ENCODE data around the gene SNX13. TPM values are rescaled to one million over a fixed set of nuclear protein-coding genes. Genes with fewer than 3 reads are reported as not detected.

The SNX13 gene
- total RNA-seq, 2 donors from 2014 or later: 29.2 to 29.6 TPM

DNA sequence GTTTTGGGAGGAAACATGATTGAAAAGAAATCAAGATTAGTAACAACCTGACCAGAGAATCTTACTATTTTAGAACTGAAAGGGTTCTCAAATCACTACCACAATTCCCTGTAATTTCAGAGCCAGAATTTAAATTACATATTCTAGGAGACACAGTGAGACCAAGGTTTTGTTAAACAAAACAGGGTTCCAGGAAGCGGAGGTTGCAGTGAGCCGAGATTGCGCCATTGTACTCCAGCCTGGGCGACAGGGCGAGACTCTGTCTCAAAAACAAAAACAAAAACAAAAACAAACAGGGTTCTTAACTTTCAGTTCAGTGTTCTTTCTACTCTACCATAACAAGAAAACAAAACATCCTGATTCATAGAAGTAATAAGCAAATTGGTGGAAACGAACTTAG lies 57.6 kb downstream of the SNX13 start:
- no peaks in the 10 kb centered on the region for H3K9me3 ChIP-seq (ENCODE audit: control insufficient read depth, low read length, poor library complexity, severe bottlenecking)
- DNase-seq (no peak), ATAC-seq (no peak)
- Mint-ChIP-seq H3K27ac (no peak overlapping the region), H3K36me3 (ENCODE audit: low read depth) (peaks cover 14% of the 10 kb centered on the region), H3K4me3 (no peak overlapping the region), H3K27me3 (no peaks in the 10 kb centered on the region), H3K4me1 (peaks cover 10% of the 10 kb centered on the region)

DNA sequence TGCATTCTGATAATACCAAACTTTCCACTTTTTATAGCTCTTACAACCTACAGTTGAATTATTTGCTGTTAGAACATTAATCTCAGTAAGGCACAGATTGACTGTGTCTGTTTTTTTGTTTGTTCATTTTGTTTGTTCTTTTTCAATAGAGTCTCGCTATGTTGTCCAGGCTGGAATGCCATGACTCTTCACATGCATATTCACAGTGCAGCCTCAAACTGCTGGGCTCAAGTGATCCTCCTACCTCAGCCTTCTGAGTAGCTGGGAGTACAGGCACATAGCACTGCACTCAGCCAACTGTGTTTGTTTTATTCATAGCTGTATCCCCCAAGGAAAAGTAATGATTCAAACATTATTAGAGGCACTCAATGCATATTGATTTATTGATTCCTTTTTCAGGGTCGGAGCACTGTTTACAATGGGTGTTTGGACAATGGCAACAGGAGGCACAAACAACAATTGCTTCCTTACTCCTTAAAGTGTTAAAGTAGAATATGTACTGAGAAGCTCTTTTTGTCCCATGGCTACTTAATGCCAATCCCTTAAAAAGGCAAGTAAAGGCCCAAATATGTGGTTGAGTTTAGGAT lies 61.1 kb downstream of the SNX13 start:
- H3K4me3 Mint-ChIP-seq: no peak overlapping the region
- peak overlapping the region; percentile 53 for H3K27ac Mint-ChIP-seq
- peaks cover 14% of the 10 kb centered on the region for H3K36me3 Mint-ChIP-seq (ENCODE audit: low read depth)
- ATAC-seq (no peak), DNase-seq (no peak)
- H3K27me3 Mint-ChIP-seq: no peaks in the 10 kb centered on the region
- peaks cover 10% of the 10 kb centered on the region for H3K4me1 Mint-ChIP-seq
- H3K9me3 ChIP-seq (ENCODE audit: control insufficient read depth, low read length, poor library complexity, severe bottlenecking): no peaks in the 10 kb centered on the region

DNA sequence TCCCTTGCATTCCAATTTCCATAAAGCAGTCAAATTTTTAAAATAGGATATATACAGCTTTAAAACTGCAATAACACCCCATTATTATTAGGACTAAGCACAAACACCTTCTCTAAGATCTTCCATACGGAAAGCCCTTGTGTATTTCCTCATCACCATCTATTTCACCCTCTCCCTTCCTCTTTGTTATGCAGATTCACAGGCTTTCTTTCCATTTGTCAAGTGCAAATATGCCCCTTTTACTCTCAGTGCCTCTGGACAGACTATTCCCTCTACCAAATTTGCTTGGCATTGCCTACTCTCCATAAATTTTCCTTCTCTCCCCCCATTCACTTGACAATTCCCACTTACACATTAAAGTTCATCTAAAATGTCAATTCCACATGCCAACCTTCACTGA lies 61.7 kb downstream of the SNX13 start:
- Mint-ChIP-seq H3K27ac (peak overlapping the region; percentile 53), H3K4me1 (peaks cover 10% of the 10 kb centered on the region), H3K36me3 (ENCODE audit: low read depth) (peaks cover 14% of the 10 kb centered on the region), H3K4me3 (no peak overlapping the region), H3K27me3 (no peaks in the 10 kb centered on the region)
- H3K9me3 ChIP-seq (ENCODE audit: control insufficient read depth, low read length, poor library complexity, severe bottlenecking): no peaks in the 10 kb centered on the region
- ATAC-seq (no peak), DNase-seq (no peak)

DNA sequence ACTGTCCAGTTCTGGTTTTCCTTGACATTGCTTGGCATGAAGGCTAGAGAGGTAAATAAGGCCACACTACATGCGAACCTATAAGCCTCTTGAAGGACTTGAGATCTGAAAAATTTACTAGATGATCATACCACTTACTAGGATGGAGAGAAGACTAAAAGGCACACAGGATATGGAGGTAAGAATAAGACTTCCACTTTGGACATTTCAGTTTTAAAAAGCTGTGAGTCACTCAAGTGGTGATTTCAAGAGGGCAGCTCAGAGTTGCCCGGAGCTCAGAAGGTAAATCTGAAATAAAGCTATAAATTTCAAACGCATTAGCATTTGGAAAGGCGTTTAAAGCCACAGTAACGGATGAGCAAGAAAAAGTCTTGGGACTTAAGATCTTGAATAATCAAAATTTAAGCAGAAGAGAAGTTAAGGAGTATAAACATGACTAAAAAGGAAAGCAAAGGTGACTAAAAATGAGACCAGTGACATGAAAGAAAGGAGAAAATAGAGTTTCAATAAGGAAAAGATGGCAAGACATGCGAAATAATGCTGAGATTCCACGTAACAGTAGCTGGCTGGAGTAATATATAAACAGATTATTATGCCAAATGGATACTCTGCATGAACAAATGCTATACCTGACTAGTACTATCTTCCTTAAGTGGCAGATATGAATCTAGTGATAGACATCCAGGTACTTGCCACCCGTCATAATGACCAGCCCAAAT lies 68.3 kb downstream of the SNX13 start:
- H3K27me3 Mint-ChIP-seq: no peaks in the 10 kb centered on the region
- peaks cover 2% of the 10 kb centered on the region for H3K4me1 Mint-ChIP-seq
- H3K4me3 Mint-ChIP-seq: no peak overlapping the region
- H3K9me3 ChIP-seq (ENCODE audit: control insufficient read depth, low read length, poor library complexity, severe bottlenecking): no peaks in the 10 kb centered on the region
- H3K27ac Mint-ChIP-seq: no peak overlapping the region
- ATAC-seq (no peak), DNase-seq (no peak)
- H3K36me3 Mint-ChIP-seq (ENCODE audit: low read depth): peaks cover 7% of the 10 kb centered on the region

DNA sequence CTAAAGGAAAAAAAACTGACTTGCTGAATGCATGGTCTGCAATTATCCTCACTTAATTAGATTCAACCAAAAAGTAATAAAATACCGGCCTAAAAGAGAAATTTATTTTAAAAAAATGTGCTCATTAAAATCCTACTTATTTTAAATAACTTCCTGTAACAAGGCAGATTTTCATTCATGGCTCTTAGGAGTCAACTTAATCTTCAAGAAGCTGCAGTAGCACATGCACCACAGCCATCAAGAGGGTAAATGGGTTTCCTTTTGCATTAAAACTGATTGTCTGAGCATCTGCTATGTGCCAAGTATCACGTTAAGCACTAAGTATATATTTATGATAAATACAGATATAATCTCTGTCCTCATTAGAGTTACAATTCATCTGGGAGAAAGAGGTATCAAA lies 69.9 kb downstream of the SNX13 start:
- no peak for DNase-seq
- Mint-ChIP-seq H3K4me1 (peaks cover 2% of the 10 kb centered on the region), H3K27me3 (no peaks in the 10 kb centered on the region), H3K36me3 (ENCODE audit: low read depth) (peaks cover 11% of the 10 kb centered on the region), H3K4me3 (no peak overlapping the region), H3K27ac (no peak overlapping the region)
- no peak for ATAC-seq
- H3K9me3 ChIP-seq (ENCODE audit: control insufficient read depth, low read length, poor library complexity, severe bottlenecking): no peaks in the 10 kb centered on the region

DNA sequence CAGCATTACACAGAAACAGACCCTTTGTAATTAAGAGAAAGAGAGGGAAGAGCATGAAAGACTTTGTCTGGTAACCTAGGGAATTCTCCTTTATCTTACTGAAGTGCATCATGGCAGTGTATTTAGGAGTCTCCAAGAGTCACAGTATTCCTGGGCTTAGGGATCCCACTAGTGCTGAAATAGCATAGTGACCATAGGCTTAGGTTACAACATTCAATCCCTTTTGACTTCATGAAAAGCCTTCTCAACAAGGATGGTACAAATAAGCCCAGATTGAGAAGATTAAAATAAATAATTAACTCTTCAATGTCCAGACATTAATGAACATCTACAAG lies 76.5 kb downstream of the SNX13 start:
- DNase-seq (no peak), ATAC-seq (no peak)
- H3K4me1 Mint-ChIP-seq: peaks cover 9% of the 10 kb centered on the region
- no peak overlapping the region for H3K4me3 Mint-ChIP-seq
- H3K27me3 Mint-ChIP-seq: no peaks in the 10 kb centered on the region
- no peaks in the 10 kb centered on the region for H3K9me3 ChIP-seq (ENCODE audit: control insufficient read depth, low read length, poor library complexity, severe bottlenecking)
- H3K27ac Mint-ChIP-seq: no peak overlapping the region
- H3K36me3 Mint-ChIP-seq (ENCODE audit: low read depth): peaks cover 12% of the 10 kb centered on the region

DNA sequence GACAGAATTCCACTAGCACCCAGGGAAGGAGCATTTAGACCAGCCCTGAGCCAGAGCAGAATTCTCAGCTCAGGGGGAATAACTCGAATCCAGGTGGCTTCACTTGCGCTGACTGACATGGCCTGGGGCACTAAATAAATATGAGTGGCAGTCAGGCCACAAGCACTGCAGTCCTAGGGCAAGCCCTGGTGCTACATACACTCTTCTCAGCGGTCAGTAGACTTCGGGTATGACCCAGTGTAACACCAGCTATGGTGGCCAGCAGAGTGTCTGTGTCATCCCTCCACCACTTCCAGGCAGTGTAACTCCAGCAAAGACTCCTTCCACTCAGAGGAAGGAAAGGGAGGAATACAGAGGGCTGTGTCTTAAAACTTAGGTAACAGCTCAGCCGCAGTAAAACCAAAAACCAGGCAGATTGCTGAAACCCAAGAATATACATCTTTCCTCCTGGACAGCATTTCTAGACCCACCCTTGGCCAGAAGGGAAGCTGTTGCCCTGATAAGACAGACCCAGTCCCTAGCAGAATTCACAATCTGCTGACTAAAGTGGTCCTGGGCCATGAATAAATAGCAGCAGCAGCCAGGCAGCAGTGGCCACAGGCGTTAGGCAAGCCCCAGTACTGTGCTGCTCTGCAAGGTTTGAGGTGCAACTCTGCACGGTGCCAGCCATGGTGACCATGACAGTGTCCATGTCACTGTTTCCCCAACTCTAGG lies 77.0 kb downstream of the SNX13 start:
- no peaks in the 10 kb centered on the region for H3K27me3 Mint-ChIP-seq
- no peak overlapping the region for H3K27ac Mint-ChIP-seq
- peaks cover 12% of the 10 kb centered on the region for H3K36me3 Mint-ChIP-seq (ENCODE audit: low read depth)
- no peak overlapping the region for H3K4me3 Mint-ChIP-seq
- H3K9me3 ChIP-seq (ENCODE audit: control insufficient read depth, low read length, poor library complexity, severe bottlenecking): no peaks in the 10 kb centered on the region
- ATAC-seq: no peak
- no peak for DNase-seq
- peaks cover 9% of the 10 kb centered on the region for H3K4me1 Mint-ChIP-seq

DNA sequence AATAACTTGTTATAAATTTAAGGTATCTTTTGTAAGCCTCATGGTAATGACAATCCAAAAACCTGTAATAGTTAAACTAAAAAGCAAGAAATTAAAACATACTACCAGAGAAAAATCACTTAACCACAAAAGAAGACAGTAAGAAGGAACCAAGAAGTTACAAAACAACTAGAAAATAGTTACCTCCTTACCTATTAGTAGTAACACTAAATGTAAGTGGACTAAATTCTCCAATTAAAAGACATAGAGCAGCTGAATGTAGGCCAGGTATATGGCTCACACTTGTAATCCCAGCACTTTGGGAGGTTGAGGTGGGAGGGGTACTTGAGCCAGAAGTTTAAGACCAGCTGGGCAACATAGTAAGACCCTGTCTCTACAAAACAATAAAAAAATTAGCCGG lies 84.0 kb downstream of the SNX13 start:
- ATAC-seq (no peak), DNase-seq (no peak)
- Mint-ChIP-seq H3K27me3 (no peaks in the 10 kb centered on the region), H3K4me3 (no peak overlapping the region), H3K36me3 (ENCODE audit: low read depth) (peaks cover 18% of the 10 kb centered on the region), H3K4me1 (peaks cover 18% of the 10 kb centered on the region), H3K27ac (no peak overlapping the region)
- no peaks in the 10 kb centered on the region for H3K9me3 ChIP-seq (ENCODE audit: control insufficient read depth, low read length, poor library complexity, severe bottlenecking)

DNA sequence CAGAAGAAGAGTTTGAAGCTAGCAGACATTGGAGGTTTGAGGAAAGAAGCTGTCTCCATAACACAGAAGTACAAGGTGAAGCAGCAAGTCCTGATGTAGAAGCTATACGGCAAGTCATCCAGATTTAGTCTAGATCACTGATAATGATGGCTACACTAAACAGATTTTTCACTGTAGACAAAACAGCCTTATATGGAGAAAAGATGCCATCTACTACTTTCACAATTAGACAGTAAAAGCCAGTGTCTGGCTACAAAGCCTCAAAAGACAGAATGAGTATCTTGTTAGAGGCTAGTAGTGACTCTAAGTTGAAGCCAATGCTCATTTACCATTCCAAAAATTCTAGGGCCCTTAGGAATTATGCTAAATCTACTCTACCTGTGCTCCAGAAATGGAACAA lies 85.1 kb downstream of the SNX13 start:
- peak overlapping the region; percentile 6 for H3K27ac Mint-ChIP-seq
- ATAC-seq: no peak
- H3K4me3 Mint-ChIP-seq: no peak overlapping the region
- H3K4me1 Mint-ChIP-seq: peaks cover 17% of the 10 kb centered on the region
- no peaks in the 10 kb centered on the region for H3K27me3 Mint-ChIP-seq
- peaks cover 15% of the 10 kb centered on the region for H3K36me3 Mint-ChIP-seq (ENCODE audit: low read depth)
- H3K9me3 ChIP-seq (ENCODE audit: control insufficient read depth, low read length, poor library complexity, severe bottlenecking): no peaks in the 10 kb centered on the region
- DNase-seq: no peak

DNA sequence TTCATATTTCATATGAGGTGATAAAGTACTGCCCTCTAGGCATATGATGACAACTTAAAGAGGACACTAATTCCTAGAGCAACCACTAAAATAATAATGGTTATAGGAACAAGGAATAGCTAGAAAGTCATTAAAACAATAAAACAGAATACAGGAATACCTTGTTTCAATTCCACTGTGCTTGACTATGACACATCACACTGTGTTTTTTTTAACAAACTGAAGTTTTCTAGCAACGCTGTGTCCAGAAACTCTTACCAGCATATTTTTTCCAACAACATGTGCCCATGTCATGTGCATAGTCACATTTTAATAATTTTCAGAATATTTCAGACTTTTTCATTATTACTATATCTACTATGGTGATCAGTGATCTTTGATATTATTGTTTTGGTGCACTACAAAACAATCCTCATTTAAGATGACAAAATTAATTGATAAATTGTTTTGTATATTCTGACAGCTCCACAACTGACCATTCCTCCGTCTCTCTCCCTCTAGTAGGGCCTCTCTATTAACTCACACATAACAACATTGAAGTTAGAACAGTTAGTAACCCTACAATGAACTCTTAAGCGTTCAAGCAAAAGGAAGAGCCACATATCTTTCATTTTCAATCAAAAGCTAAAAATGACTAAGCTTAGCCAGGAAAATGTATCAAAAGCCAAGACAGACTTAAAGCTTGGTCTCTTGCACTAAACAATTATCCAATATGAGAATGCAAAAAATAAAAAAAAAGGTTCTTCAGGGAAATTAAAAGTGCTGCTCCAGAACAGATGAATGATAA lies 85.8 kb downstream of the SNX13 start:
- peaks cover 16% of the 10 kb centered on the region for H3K36me3 Mint-ChIP-seq (ENCODE audit: low read depth)
- ATAC-seq (no peak), DNase-seq (no peak)
- no peaks in the 10 kb centered on the region for H3K9me3 ChIP-seq (ENCODE audit: control insufficient read depth, low read length, poor library complexity, severe bottlenecking)
- H3K4me3 Mint-ChIP-seq: no peak overlapping the region
- no peaks in the 10 kb centered on the region for H3K27me3 Mint-ChIP-seq
- H3K4me1 Mint-ChIP-seq: peaks cover 14% of the 10 kb centered on the region
- H3K27ac Mint-ChIP-seq: peak overlapping the region; percentile 6

DNA sequence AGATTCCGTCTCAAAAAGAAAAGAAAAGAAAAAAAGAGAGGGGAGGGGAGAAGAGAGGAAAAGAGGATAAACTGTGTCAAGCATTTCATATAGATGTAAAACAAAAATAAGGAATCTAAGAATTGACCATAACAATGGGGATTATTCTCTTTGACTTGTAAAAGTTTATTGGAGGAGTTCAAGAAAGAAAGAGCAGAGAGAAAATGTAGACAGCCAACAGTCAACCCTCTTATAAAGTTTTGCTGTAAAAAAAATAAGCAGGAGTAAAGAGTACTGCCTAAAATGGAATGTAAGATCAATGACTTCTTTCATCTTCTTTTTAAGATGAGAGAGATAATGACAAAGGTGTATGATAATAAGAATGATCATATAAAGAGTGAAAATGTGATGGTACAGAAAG lies 87.9 kb downstream of the SNX13 start:
- H3K27ac Mint-ChIP-seq: peak overlapping the region; percentile 60
- DNase-seq: no peak
- H3K27me3 Mint-ChIP-seq: no peaks in the 10 kb centered on the region

DNA sequence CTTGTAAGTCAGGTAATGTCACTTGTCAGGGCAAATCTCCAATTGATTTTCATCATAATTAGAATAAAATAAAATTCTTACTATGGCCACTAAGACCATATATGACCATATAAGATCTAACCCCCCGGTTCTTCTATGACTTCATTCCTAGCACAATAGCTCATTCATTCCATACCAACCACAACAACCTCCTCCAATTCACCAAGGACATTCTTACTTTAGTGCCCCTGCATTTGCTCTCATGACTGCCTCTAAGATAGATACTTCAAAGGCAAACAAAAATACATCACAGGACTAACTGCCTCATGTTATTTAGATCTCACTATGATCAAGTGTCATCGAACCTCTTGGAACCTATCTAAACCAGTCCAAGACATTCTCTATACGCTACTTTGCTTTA lies 90.8 kb downstream of the SNX13 start:
- peaks cover 30% of the 10 kb centered on the region for H3K36me3 Mint-ChIP-seq (ENCODE audit: low read depth)
- H3K27ac Mint-ChIP-seq: no peak overlapping the region

More for the DNA sequence above, 87.9 kb downstream of the SNX13 start:
- Mint-ChIP-seq H3K4me1 (peaks cover 20% of the 10 kb centered on the region), H3K4me3 (no peak overlapping the region), H3K36me3 (ENCODE audit: low read depth) (peaks cover 25% of the 10 kb centered on the region)
- no peaks in the 10 kb centered on the region for H3K9me3 ChIP-seq (ENCODE audit: control insufficient read depth, low read length, poor library complexity, severe bottlenecking)
- ATAC-seq: no peak

DNA sequence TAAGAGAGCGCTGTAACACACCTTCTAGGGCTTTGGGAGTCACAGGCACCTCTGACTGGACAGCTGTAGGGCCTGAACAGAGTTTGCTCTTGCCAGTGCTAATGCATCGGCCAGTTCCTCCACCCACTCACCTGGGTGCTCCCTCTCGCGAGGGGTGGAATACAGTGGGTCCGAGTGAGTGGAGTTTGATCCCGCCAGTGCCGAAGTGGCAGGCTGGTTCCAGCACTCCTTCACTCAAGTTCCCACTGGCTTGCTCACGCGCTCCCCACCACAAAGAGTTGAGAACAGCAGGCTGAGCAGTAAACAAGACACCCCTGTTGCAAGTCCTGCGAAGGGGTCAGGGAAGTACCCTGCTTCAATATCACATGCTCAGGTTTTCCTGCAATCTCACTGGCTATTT lies 91.8 kb downstream of the SNX13 start:
- H3K4me3 Mint-ChIP-seq: no peak overlapping the region
- peaks cover 30% of the 10 kb centered on the region for H3K36me3 Mint-ChIP-seq (ENCODE audit: low read depth)
- DNase-seq: no peak
- ATAC-seq: no peak
- no peaks in the 10 kb centered on the region for H3K9me3 ChIP-seq (ENCODE audit: control insufficient read depth, low read length, poor library complexity, severe bottlenecking)
- no peaks in the 10 kb centered on the region for H3K27me3 Mint-ChIP-seq
- H3K27ac Mint-ChIP-seq: no peak overlapping the region
- peaks cover 35% of the 10 kb centered on the region for H3K4me1 Mint-ChIP-seq

More for the DNA sequence above, 90.8 kb downstream of the SNX13 start:
- no peak for DNase-seq
- H3K9me3 ChIP-seq (ENCODE audit: control insufficient read depth, low read length, poor library complexity, severe bottlenecking): no peaks in the 10 kb centered on the region
- Mint-ChIP-seq H3K27me3 (no peaks in the 10 kb centered on the region), H3K4me3 (no peak overlapping the region), H3K4me1 (peaks cover 25% of the 10 kb centered on the region)
- no peak for ATAC-seq
